Testis (tissue), 2 donors: Measurements from ENCODE around the gene STK24.

Experiments used
- CTCF ChIP-seq, 3 experiments: fragments of 450-650 bp in 2 of 3; fragments of 200-600 bp in 1 of 3; sonication (generic) in 1 of 3; IDR thresholded peaks; one replicate each; pipeline ENCODE4 v1.5.1; 2016 to 2019; ENCODE audit warnings: antibody characterized with exemption in 3 of 3, mild to moderate bottlenecking in 2 of 3, moderate library complexity in 1 of 3
- POLR2A ChIP-seq: fragments of 450-650 bp; IDR thresholded peaks from one replicate; pipeline ENCODE4 v1.6.1; 2017; ENCODE audit warnings: antibody characterized with exemption, mild to moderate bottlenecking, moderate library complexity

- no peak for TF ChIP-seq CTCF (IDR thresholded peaks at IDR 0.05)
- TF ChIP-seq POLR2A: no peak
These were observed 1.7 kb downstream of the STK24 start for GRCh38 chr13:98575009-98575903.
